GM12878 (cell line): ENCODE measurements around the gene INTS6L. TPM values are rescaled to one million over a fixed set of nuclear protein-coding genes. Genes with fewer than 3 reads are reported as not detected.

ENCODE experiments used
- ATAC-seq: fragments of 200-7000 bp; cut with Tn5 transposase; 3 replicates; pipeline ENCODE4 v1.9.1; 2020; ENCODE audit warnings: mild to moderate bottlenecking, moderate library complexity
- BruUV-seq: library from RNA; stranded (reverse); fragments of 400-500 nt; replicated peaks from 2 replicates; lab custom pipeline; 2021; lab: Mats Ljungman, UMichigan
- CTCF ChIA-PET: fragments of 300-600 bp; sonication (Branson Sonifier 250); formaldehyde crosslinking; extraction: SDS; loops from one replicate; lab custom pipeline; 2021; ENCODE audit warnings: inconsistent platforms; lab: Yijun Ruan, JAX
- POLR2A ChIA-PET: fragments of 350-600 bp; formaldehyde crosslinking; extraction: SDS; loops from one replicate; lab custom pipeline; 2021; ENCODE audit warnings: inconsistent platforms; lab: Charles Lee
- RAD21 ChIA-PET: fragments of 300-600 bp; sonication (Branson Sonifier 250); formaldehyde crosslinking; loops from one replicate; lab custom pipeline; 2023; ENCODE audit warnings: antibody characterized with exemption; ENCODE audit not compliant: unreplicated experiment; lab: Charles Lee
- SMC1A ChIA-PET: fragments of 300-600 bp; sonication (Branson Sonifier 250); formaldehyde crosslinking; loops from one replicate; lab custom pipeline; 2023; ENCODE audit not compliant: unreplicated experiment, uncharacterized antibody; lab: Charles Lee
- DNase-seq: peaks from one replicate; pipeline ENCODE4 v3.0.0-alpha.2; 2011; ENCODE audit warnings: low read depth, low spot score
- FAIRE-seq: peaks from 3 replicates; lab custom pipeline; 2011; peaks lifted over from hg19 to GRCh38; lab: Jason Lieb, UNC
- H2AFZ ChIP-seq: 2 replicates; pipeline ENCODE4 v1.6.0; 2011; ENCODE audit warnings: low read depth, low read length, control low read depth; ENCODE audit not compliant: control insufficient read depth
- H3K27ac ChIP-seq: 2 replicates; pipeline ENCODE4 v1.5.1; 2011; ENCODE audit warnings: control low read depth; ENCODE audit not compliant: control insufficient read depth, insufficient read depth
- H3K27me3 ChIP-seq, 2 experiments: replicated peaks in 1 of 2; 2 replicates each; pipeline versions ENCODE4 v1.6.0 to v1.6.1; 2011; ENCODE audit warnings: low read length in 1 of 2; ENCODE audit not compliant: control insufficient read depth in 2 of 2, insufficient read depth in 2 of 2
- H3K36me3 ChIP-seq, 2 experiments: 2 replicates each; pipeline ENCODE4 v1.5.1; 2011; ENCODE audit warnings: low read length in 1 of 2; ENCODE audit not compliant: control insufficient read depth in 2 of 2, insufficient read depth in 2 of 2
- H3K4me1 ChIP-seq: 2 replicates; pipeline ENCODE4 v1.6.1; 2011; ENCODE audit warnings: mild to moderate bottlenecking, low read length, moderate library complexity, mixed read lengths; ENCODE audit not compliant: control insufficient read depth, insufficient read depth
- H3K4me2 ChIP-seq: 2 replicates; pipeline ENCODE4 v1.6.0; 2011; ENCODE audit warnings: control low read depth; ENCODE audit not compliant: control insufficient read depth, insufficient read depth
- H3K4me3 ChIP-seq: fragments of 200-600 bp; sonication (generic); 2 replicates; pipeline ENCODE4 v1.5.1; 2016
- H3K79me2 ChIP-seq: 2 replicates; pipeline ENCODE4 v1.6.0; 2011; ENCODE audit warnings: low read length; ENCODE audit not compliant: control insufficient read depth, insufficient read depth
- H3K9ac ChIP-seq: 2 replicates; pipeline ENCODE4 v1.8.0; 2011; ENCODE audit warnings: low read length, control low read depth, mixed read lengths; ENCODE audit not compliant: control insufficient read depth, insufficient read depth
- H3K9me3 ChIP-seq: replicated peaks from 3 replicates; pipeline ENCODE4 v1.5.1; 2011; ENCODE audit warnings: mild to moderate bottlenecking, low read length; ENCODE audit not compliant: control insufficient read depth, insufficient read depth
- H4K20me1 ChIP-seq: 2 replicates; pipeline ENCODE4 v1.6.0; 2011; ENCODE audit not compliant: control insufficient read depth, insufficient read depth
- ATF2 ChIP-seq: IDR thresholded peaks from 2 replicates; pipeline ENCODE4 v1.6.1; 2012; ENCODE audit warnings: low read length, inconsistent platforms
- BCL11A ChIP-seq: IDR thresholded peaks from 2 replicates; pipeline ENCODE4 v1.6.1; 2011; ENCODE audit warnings: low read depth, low read length
- CEBPB ChIP-seq, 2 experiments: fragments of 150-350 bp in 1 of 2; IDR thresholded peaks; 2 replicates each; pipeline ENCODE4 v1.6.1; 2012 to 2014; ENCODE audit warnings: low read depth in 2 of 2, low read length in 2 of 2, borderline replicate concordance in 1 of 2, inconsistent platforms in 1 of 2
- CREM ChIP-seq: IDR thresholded peaks from 2 replicates; pipeline ENCODE4 v1.6.1; 2014; ENCODE audit warnings: antibody characterized with exemption, low read depth
- GABPA ChIP-seq: IDR thresholded peaks from 2 replicates; pipeline ENCODE4 v1.6.1; 2014; ENCODE audit warnings: antibody characterized with exemption, low read depth, mild to moderate bottlenecking, inconsistent platforms
- HCFC1 ChIP-seq: fragments of 150-350 bp; IDR thresholded peaks from 2 replicates; pipeline ENCODE4 v1.6.1; 2014; ENCODE audit warnings: low read length
- IKZF2 ChIP-seq, 2 experiments: fragments of 450-650 bp; IDR thresholded peaks; 2 replicates each; pipeline ENCODE4 v1.6.1; 2017; ENCODE audit warnings: mild to moderate bottlenecking in 2 of 2, moderate library complexity in 2 of 2
- MAX ChIP-seq: IDR thresholded peaks from 2 replicates; pipeline ENCODE4 v1.6.1; 2012; ENCODE audit warnings: low read depth, low read length, improper control_type of control experiment
- MTA2 ChIP-seq: fragments of 450-650 bp; IDR thresholded peaks from 2 replicates; pipeline ENCODE4 v1.6.1; 2016; ENCODE audit warnings: low read depth, mild to moderate bottlenecking, moderate library complexity
- MYB ChIP-seq: fragments of 150-350 bp; IDR thresholded peaks from 2 replicates; pipeline ENCODE4 v1.6.1; 2014; ENCODE audit warnings: mild to moderate bottlenecking, low read depth, low read length, borderline replicate concordance
- MYC ChIP-seq: IDR thresholded peaks from 2 replicates; pipeline ENCODE4 v1.6.1; 2011; ENCODE audit warnings: mild to moderate bottlenecking, low read length, moderate library complexity, inconsistent platforms; ENCODE audit not compliant: insufficient read depth, insufficient replicate concordance, insufficient read length, severe bottlenecking
- NRF1 ChIP-seq: conservative IDR thresholded peaks from 2 replicates; pipeline ENCODE4 v1.6.1; 2011; ENCODE audit warnings: mild to moderate bottlenecking, low read depth, low read length, improper control_type of control experiment
- PAX5 ChIP-seq: IDR thresholded peaks from 2 replicates; pipeline ENCODE4 v1.6.1; 2011; ENCODE audit warnings: low read depth, low read length, borderline replicate concordance
- RAD21 ChIP-seq: IDR thresholded peaks from 2 replicates; pipeline ENCODE4 v1.6.1; 2011; ENCODE audit warnings: mild to moderate bottlenecking, low read depth, low read length, moderate library complexity; ENCODE audit not compliant: insufficient read depth
- RFX5 ChIP-seq: IDR thresholded peaks from 2 replicates; pipeline ENCODE4 v1.6.1; 2011; ENCODE audit warnings: low read depth, low read length, improper control_type of control experiment
- SPI1 ChIP-seq: IDR thresholded peaks from 2 replicates; pipeline ENCODE4 v1.6.1; 2011; ENCODE audit warnings: low read depth, mild to moderate bottlenecking, low read length, moderate library complexity, borderline replicate concordance; ENCODE audit not compliant: insufficient read depth
- TARDBP ChIP-seq: IDR thresholded peaks from 2 replicates; pipeline ENCODE4 v1.6.1; 2016; ENCODE audit warnings: borderline replicate concordance
- WGBS: methylation state at CpG from one replicate; pipeline ENCODE4 v1.1.6; 2016; ENCODE audit warnings: low lambda C conversion rate; ENCODE audit not compliant: insufficient replicate concordance, insufficient coverage; ENCODE audit errors: missing lambda C conversion rate; 5-methylcytosine and 5-hydroxymethylcytosine counted together
- in situ Hi-C: fragments of 300-500 bp; cut with MboI; formaldehyde crosslinking; loops from 9 replicates; pipeline ENCODE4 v1.14.3; 2018; ENCODE audit warnings: mixed read lengths
- intact Hi-C: fragments of 100-400 bp; cut with micrococcal nuclease; formaldehyde crosslinking; loops from one replicate; pipeline ENCODE4 v1.14.2; 2022; ENCODE audit not compliant: unreplicated experiment
- polyA plus RNA-seq, 11 experiments: library from polyadenylated mRNA; depleted of rRNA in 4 of 11; unstranded in 6 of 11; stranded (reverse) in 5 of 11; fragments of >200 nt; fragmentation: Nextera tagmentation in 4 of 11; fragmentation: Illumina TruSeq in 1 of 11; extraction: Ambion mirVana in 4 of 11; extraction: Trizol in 1 of 11; gene quantifications; 1 replicate in 1 of 11; 2 replicates in 10 of 11; pipeline versions ENCODE4 v1.2.1 to v1.2.3, GENCODE V29; 2011 to 2016; ENCODE audit warnings: inconsistent platforms in 2 of 11, missing spikeins in 2 of 11, low read depth in 1 of 11
- total RNA-seq, 4 experiments: library from RNA; depleted of rRNA in 3 of 4; stranded (reverse); fragments of >200 nt in 3 of 4; fragmentation: Illumina TruSeq in 1 of 4; extraction: Trizol in 1 of 4; gene quantifications; 2 replicates each; pipeline versions ENCODE4 v1.2.1 to v1.2.3, GENCODE V29; 2013 to 2021

Gene INTS6L
- total and polyA plus RNA-seq, 10 of the 15 experiments (the other 5 are each of a cell fraction or from before 2014, with no cell fraction given): 4.9 to 84.9 (median 15.3) TPM

- Histone ChIP-seq H3K9me3 (no peaks in the 10 kb centered on the region), H3K4me2 (no peak overlapping the region), H3K4me3 (no peak overlapping the region), H3K4me1 (peaks cover under 1% of the 10 kb centered on the region; the same call in 1 of the 2 replicates), H3K27me3 (no peaks in the 10 kb centered on the region), H3K36me3 (no peaks in the 10 kb centered on the region), H3K79me2 (peaks cover 11% of the 10 kb centered on the region), H2AFZ (no peak overlapping the region), H3K27ac (no peak overlapping the region), H4K20me1 (no peaks in the 10 kb centered on the region), H3K9ac (no peak overlapping the region)
- ChIA-PET POLR2A (no interaction called here), SMC1A (no interaction called here), CTCF (interaction anchor here (1.0 kb wide), 1 partner anchor 24 kb away, joined by 3 read pairs; no protein-coding TSS in a partner anchor), RAD21 (interaction anchor here (0.6 kb wide), 1 partner anchor 457 kb away, joined by 4 read pairs; no protein-coding TSS in a partner anchor)
- BruUV-seq: no TSS peak
- intact Hi-C loops: no loop called here
- ATAC-seq: no peak
- no peak for DNase-seq
- no peak for FAIRE-seq
- WGBS: 47% methylated on average over 1 of the region's 1 CpG
- in situ Hi-C loops: no loop called here
- no peak for TF ChIP-seq IKZF2 (IDR thresholded peaks at IDR 0.05)
- no peak for TF ChIP-seq BCL11A
- no peak for TF ChIP-seq RFX5
- TF ChIP-seq CEBPB (IDR thresholded peaks at IDR 0.05; ENCODE audit: borderline replicate concordance in 1 of 2, low read depth in 2 of 2, low read length in 2 of 2): no peak
- TF ChIP-seq MTA2: no peak
- TF ChIP-seq NRF1: no peak
Observed at GRCh38 chrX:135518161-135518560, 2.3 kb upstream of the INTS6L start.

GRCh38 chrX:135520022-135520552 lies 373 bp upstream of the INTS6L start:
- no peaks in the 10 kb centered on the region for H3K9me3 ChIP-seq
- SMC1A ChIA-PET: interaction anchor here (0.6 to 1.0 kb wide), 2 partner anchors 10 to 29 kb away, joined by 3 to 4 read pairs; no protein-coding TSS in a partner anchor
- RAD21 ChIA-PET: interaction anchor here (0.9 to 1.2 kb wide), 3 partner anchors 16 to 31 kb away, joined by 3 to 5 read pairs (median 4); no protein-coding TSS in a partner anchor
- intact Hi-C loops (loop anchor here (2.0 kb wide), 1 partner anchor 31 kb away; no protein-coding TSS in a partner anchor), in situ Hi-C loops (no loop called here)
- DNase-seq (no peak), FAIRE-seq (no peak), ATAC-seq (no peak)
- H3K4me2 ChIP-seq: 0 out of 2 replicates have a peak overlapping the region, but pooled peaks have one; percentile 12
- peak overlapping the region; percentile 49; the same call in 1 of the 2 replicates for H3K4me3 ChIP-seq
- WGBS: 24% methylated on average over 10 of the region's 12 CpGs
- peaks cover 11% of the 10 kb centered on the region for H3K79me2 ChIP-seq
- no peaks in the 10 kb centered on the region for H3K4me1 ChIP-seq
- no peaks in the 10 kb centered on the region for H3K27me3 ChIP-seq
- TSS peak; percentile 68 for BruUV-seq
- peak overlapping the region; percentile 72 for H2AFZ ChIP-seq
- POLR2A ChIA-PET: interaction anchor here (2.4 kb wide), 1 partner anchor 31 kb away, joined by 15 read pairs; no protein-coding TSS in a partner anchor
- no peak overlapping the region for H3K27ac ChIP-seq
- H3K9ac ChIP-seq: no peak overlapping the region
- no peaks in the 10 kb centered on the region for H4K20me1 ChIP-seq
- no peaks in the 10 kb centered on the region for H3K36me3 ChIP-seq
- CTCF ChIA-PET: interaction anchor here (1.2 kb wide), 1 partner anchor 30 kb away, joined by 3 read pairs; no protein-coding TSS in a partner anchor
- TF ChIP-seq GABPA (no peak), MYC (no peak), PAX5 (no peak), ATF2 (no peak), TARDBP (no peak), RAD21 (no peak), HCFC1 (peak; percentile 72), SPI1 (peak; percentile 15; the same call in 1 of the 2 replicates), MAX (no peak), MYB (no peak), CREM (0 out of 2 replicates have a peak, but pooled peaks have one; percentile 45)
